AG04450 (cell line): ENCODE results near the gene CST3. TPM values are rescaled to one million over a fixed set of nuclear protein-coding genes. Genes with fewer than 3 reads are reported as not detected.

Source experiments
- CTCF ChIA-PET: fragments of 300-600, 350-600 bp; formaldehyde crosslinking; extraction: SDS; loops from one replicate; lab custom pipeline; 2022; ENCODE audit warnings: antibody characterized with exemption, inconsistent platforms; lab: Charles Lee
- POLR2A ChIA-PET: fragments of 350-600 bp; formaldehyde crosslinking; extraction: SDS; loops from one replicate; lab custom pipeline; 2021; ENCODE audit warnings: antibody characterized with exemption, inconsistent platforms; lab: Yijun Ruan, JAX
- DNase-seq: peaks from one replicate; pipeline ENCODE4 v3.0.0-alpha.2; 2011; ENCODE audit warnings: low read depth, low spot score
- H3K27ac ChIP-seq: one replicate; pipeline ENCODE4 v1.5.1; 2012; ENCODE audit warnings: low read depth, low read length, control low read depth
- H3K27me3 ChIP-seq: one replicate; pipeline ENCODE4 v1.6.0; 2012; ENCODE audit warnings: low read length; ENCODE audit not compliant: control insufficient read depth, insufficient read depth
- H3K4me3 ChIP-seq: 2 replicates; pipeline ENCODE4 v1.5.1; 2011; ENCODE audit warnings: mild to moderate bottlenecking, low read depth, low read length, control low read depth
- H3K9me3 ChIP-seq: 2 replicates; pipeline ENCODE4 v1.5.1; 2012; ENCODE audit warnings: low read length; ENCODE audit not compliant: control insufficient read depth, insufficient read depth
- polyA plus RNA-seq: library from polyadenylated mRNA; depleted of rRNA; stranded (reverse); fragments of >200 nt; gene quantifications from 2 replicates; pipeline ENCODE4 v1.2.3, GENCODE V29; 2011
- TF ChIP-seq, protein P1 (sequence below): IDR thresholded peaks from 2 replicates; pipeline ENCODE4 v1.5.1; 2011; ENCODE audit warnings: low read depth, low read length, control low read depth, inconsistent platforms

CST3 gene
- polyA plus RNA-seq, 1 experiment: 166 TPM

- no peak for DNase-seq
These were observed 49.0 kb downstream of the CST3 start for GRCh38 chr20:23588434-23589403.

DNA sequence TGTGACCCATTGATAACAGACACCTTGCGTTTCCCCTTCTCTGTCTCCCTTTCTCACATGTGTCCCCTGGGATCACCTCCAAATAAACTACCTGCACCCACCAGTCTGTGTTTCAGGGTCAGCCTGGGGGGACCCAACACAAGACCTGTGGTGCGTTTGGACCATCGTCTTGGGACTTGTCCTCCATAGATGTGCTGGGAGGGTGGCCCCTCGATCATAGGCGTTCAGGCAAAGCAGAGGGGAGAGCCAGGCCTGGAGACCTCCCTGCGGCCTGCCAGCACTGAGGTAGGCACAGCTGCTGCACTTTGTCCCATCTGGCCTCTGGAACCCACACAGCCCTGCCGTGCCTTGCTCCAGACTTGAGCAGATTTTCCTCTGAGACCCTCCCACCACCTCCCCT, 50.1 kb downstream of the CST3 start:
- H3K27ac ChIP-seq: no peak overlapping the region
- H3K27me3 ChIP-seq: no peaks in the 10 kb centered on the region
- H3K9me3 ChIP-seq: no peaks in the 10 kb centered on the region
- TF ChIP-seq, protein P1, sequence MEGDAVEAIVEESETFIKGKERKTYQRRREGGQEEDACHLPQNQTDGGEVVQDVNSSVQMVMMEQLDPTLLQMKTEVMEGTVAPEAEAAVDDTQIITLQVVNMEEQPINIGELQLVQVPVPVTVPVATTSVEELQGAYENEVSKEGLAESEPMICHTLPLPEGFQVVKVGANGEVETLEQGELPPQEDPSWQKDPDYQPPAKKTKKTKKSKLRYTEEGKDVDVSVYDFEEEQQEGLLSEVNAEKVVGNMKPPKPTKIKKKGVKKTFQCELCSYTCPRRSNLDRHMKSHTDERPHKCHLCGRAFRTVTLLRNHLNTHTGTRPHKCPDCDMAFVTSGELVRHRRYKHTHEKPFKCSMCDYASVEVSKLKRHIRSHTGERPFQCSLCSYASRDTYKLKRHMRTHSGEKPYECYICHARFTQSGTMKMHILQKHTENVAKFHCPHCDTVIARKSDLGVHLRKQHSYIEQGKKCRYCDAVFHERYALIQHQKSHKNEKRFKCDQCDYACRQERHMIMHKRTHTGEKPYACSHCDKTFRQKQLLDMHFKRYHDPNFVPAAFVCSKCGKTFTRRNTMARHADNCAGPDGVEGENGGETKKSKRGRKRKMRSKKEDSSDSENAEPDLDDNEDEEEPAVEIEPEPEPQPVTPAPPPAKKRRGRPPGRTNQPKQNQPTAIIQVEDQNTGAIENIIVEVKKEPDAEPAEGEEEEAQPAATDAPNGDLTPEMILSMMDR: no peak
- no peak overlapping the region for H3K4me3 ChIP-seq
- CTCF ChIA-PET: no interaction called here
- no peak for DNase-seq
- POLR2A ChIA-PET: no interaction called here

More at GRCh38 chr20:23588434-23589403, 49.0 kb downstream of the CST3 start:
- ChIA-PET CTCF (no interaction called here), POLR2A (no interaction called here)
- Histone ChIP-seq H3K4me3 (no peak overlapping the region), H3K9me3 (no peaks in the 10 kb centered on the region), H3K27me3 (no peaks in the 10 kb centered on the region), H3K27ac (no peak overlapping the region)
- TF ChIP-seq, protein P1: no peak

- H3K9me3 ChIP-seq: no peaks in the 10 kb centered on the region
- H3K4me3 ChIP-seq: no peak overlapping the region
- CTCF ChIA-PET: interaction anchor here (2.0 kb wide), 1 partner anchor 20 kb away, joined by 6 read pairs; no protein-coding TSS in a partner anchor
- DNase-seq: no peak
- H3K27me3 ChIP-seq: no peaks in the 10 kb centered on the region
- POLR2A ChIA-PET: no interaction called here
- TF ChIP-seq, protein P1: no peak
- no peak overlapping the region for H3K27ac ChIP-seq
These were observed 50.8 kb downstream of the CST3 start for GRCh38 chr20:23586735-23587525.

DNA sequence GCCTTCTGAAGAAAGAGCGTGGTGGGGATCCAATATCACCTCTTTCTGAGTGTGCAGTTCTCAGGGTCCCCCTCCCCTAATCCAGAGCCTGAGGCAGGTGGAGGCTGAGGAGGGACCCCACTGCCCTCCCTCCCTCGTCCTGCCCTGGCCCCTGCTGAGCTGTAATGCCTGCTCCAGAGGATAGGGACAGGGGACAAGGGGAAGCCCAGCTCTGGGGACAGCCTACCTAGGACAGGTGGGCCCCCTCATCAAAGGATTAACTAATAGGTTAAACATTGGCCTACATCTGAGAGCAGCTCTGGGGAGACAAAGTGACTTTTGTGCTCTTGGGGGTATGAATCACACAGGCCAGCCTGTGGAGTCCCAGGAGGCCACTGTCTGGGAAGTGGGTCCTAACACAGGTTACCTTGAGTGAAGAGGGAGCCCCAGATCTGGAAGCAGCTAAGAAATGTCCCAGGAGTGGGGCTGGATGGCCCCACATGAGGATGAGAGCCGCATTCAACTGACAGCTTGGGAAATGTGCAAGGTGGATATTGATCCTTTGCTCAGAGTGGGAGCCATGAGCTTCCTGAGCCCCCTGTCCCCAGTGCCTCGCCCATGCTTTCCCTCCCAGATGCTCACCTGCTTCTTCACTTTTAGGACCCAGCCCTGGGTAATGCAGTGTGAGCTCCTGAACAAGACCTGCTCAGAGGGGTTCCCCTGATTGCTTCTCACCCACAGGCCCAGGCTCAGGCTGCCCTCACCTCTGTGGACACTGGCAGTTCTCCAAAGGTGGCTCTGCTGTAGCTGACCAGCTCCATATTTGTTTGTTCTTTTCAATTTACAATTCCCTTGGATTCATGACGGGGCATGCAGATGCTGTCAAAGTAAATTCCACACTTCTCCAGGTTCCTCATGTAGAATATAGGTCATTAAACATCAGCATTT, 51.7 kb downstream of the CST3 start:
- H3K4me3 ChIP-seq: no peak overlapping the region
- CTCF ChIA-PET: interaction anchor here (1.1 to 2.0 kb wide), 2 partner anchors 21 to 82 kb away, joined by 3 to 6 read pairs; no protein-coding TSS in a partner anchor
- H3K27ac ChIP-seq: no peak overlapping the region
- POLR2A ChIA-PET: no interaction called here
- no peaks in the 10 kb centered on the region for H3K27me3 ChIP-seq
- no peaks in the 10 kb centered on the region for H3K9me3 ChIP-seq
- TF ChIP-seq, protein P1: no peak
- no peak for DNase-seq
